GM21576 (cell line): ENCODE measurements around the gene PSMD4.

Experiments
- ATAC-seq: cut with Tn5 transposase; IDR thresholded peaks from one replicate; pipeline ENCODE4 v1.9.1; 2021; ENCODE audit warnings: mild to moderate bottlenecking, moderate library complexity; ENCODE audit not compliant: unreplicated experiment

Gene PSMD4

GRCh38 chr1:151293093-151293492, 38.6 kb downstream of the PSMD4 start:
- ATAC-seq: no peak

GRCh38 chr1:151294742-151295462, 40.4 kb downstream of the PSMD4 start:
- no peak for ATAC-seq

- no peak for ATAC-seq
These were observed 55.3 kb downstream of the PSMD4 start for GRCh38 chr1:151309811-151310323.

- no peak for ATAC-seq
These were observed 56.5 kb downstream of the PSMD4 start for GRCh38 chr1:151311011-151311410.

GRCh38 chr1:151311589-151312331, 57.2 kb downstream of the PSMD4 start:
- ATAC-seq: no peak

GRCh38 chr1:151312411-151312810, 57.9 kb downstream of the PSMD4 start:
- ATAC-seq: no peak

- ATAC-seq: no peak
These were observed 58.3 kb downstream of the PSMD4 start for GRCh38 chr1:151312826-151313225.

- ATAC-seq: no peak
These were observed 59.0 kb downstream of the PSMD4 start for GRCh38 chr1:151313501-151313900.

GRCh38 chr1:151314137-151314875, 59.8 kb downstream of the PSMD4 start:
- ATAC-seq: no peak

GRCh38 chr1:151315565-151316235, 61.2 kb downstream of the PSMD4 start:
- no peak for ATAC-seq
